SK-N-SH treated with all-trans-retinoic acid at 6 μM for 48 hours (cell line): Measurements from ENCODE around the gene PRKCSH.

Experiments used
- ATAC-seq: fragments of 200-7000 bp; cut with Tn5 transposase; 3 replicates; pipeline ENCODE4 v1.9.1; 2020; ENCODE audit warnings: mild to moderate bottlenecking, moderate library complexity
- ARNTL ChIP-seq: fragments of 450-650 bp; formaldehyde crosslinking; IDR thresholded peaks from 2 replicates; pipeline ENCODE4 v1.5.0; 2020; ENCODE audit warnings: low read depth, mild to moderate bottlenecking, moderate library complexity, borderline replicate concordance
- BACH2 ChIP-seq: fragments of 250-450 bp; sonication (Bioruptor Pico); IDR thresholded peaks from 2 replicates; pipeline ENCODE4 v1.9.0; 2021; ENCODE audit warnings: mild to moderate bottlenecking, borderline replicate concordance
- CSDC2 ChIP-seq: fragments of 250-450 bp; sonication (Bioruptor Pico); IDR thresholded peaks from 2 replicates; pipeline ENCODE4 v1.5.0; 2020; ENCODE audit warnings: mild to moderate bottlenecking, moderate library complexity
- GLIS3 ChIP-seq: fragments of 250-450 bp; sonication (Bioruptor Pico); IDR thresholded peaks from 2 replicates; pipeline ENCODE4 v1.5.0; 2020; ENCODE audit warnings: mild to moderate bottlenecking, moderate library complexity
- OSR1 ChIP-seq: fragments of 250-450 bp; sonication (Bioruptor Pico); IDR thresholded peaks from 2 replicates; pipeline ENCODE4 v1.8.0; 2022; ENCODE audit warnings: moderate library complexity, mild to moderate bottlenecking, inconsistent platforms
- POU6F1 ChIP-seq: fragments of 250-450 bp; sonication (Bioruptor Pico); IDR thresholded peaks from 2 replicates; pipeline ENCODE4 v1.8.0; 2021; ENCODE audit warnings: low read depth, mild to moderate bottlenecking, moderate library complexity, borderline replicate concordance
- RARB ChIP-seq: fragments of 250-450 bp; sonication (Bioruptor Pico); IDR thresholded peaks from 2 replicates; pipeline ENCODE4 v1.8.0; 2021; ENCODE audit warnings: mild to moderate bottlenecking, moderate library complexity
- SNAI2 ChIP-seq: fragments of 250-450 bp; sonication (Bioruptor Pico); IDR thresholded peaks from 2 replicates; pipeline ENCODE4 v1.5.0; 2020; ENCODE audit warnings: mild to moderate bottlenecking, moderate library complexity
- TCF4 ChIP-seq: fragments of 250-450 bp; sonication (Bioruptor Pico); IDR thresholded peaks from 2 replicates; pipeline ENCODE4 v1.8.0; 2021; ENCODE audit warnings: mild to moderate bottlenecking, moderate library complexity, borderline replicate concordance
- TOX ChIP-seq: fragments of 250-450 bp; sonication (Bioruptor Pico); IDR thresholded peaks from 2 replicates; pipeline ENCODE4 v1.8.0; 2021; ENCODE audit warnings: mild to moderate bottlenecking, moderate library complexity, borderline replicate concordance
- ZC3H10 ChIP-seq: fragments of 250-450 bp; sonication (Bioruptor Pico); IDR thresholded peaks from 2 replicates; pipeline ENCODE4 v1.5.1; 2021; ENCODE audit warnings: mild to moderate bottlenecking, moderate library complexity
- ZFP3 ChIP-seq: fragments of 250-450 bp; sonication (Bioruptor Pico); IDR thresholded peaks from 2 replicates; pipeline ENCODE4 v1.5.0; 2020; ENCODE audit warnings: mild to moderate bottlenecking, moderate library complexity
- ZFP30 ChIP-seq: fragments of 450-650 bp; formaldehyde crosslinking; IDR thresholded peaks from 2 replicates; pipeline ENCODE4 v1.5.0; 2022; ENCODE audit warnings: mild to moderate bottlenecking, moderate library complexity
- ZNF565 ChIP-seq: fragments of 450-650 bp; formaldehyde crosslinking; conservative IDR thresholded peaks from 2 replicates; pipeline ENCODE4 v1.5.0; 2020; ENCODE audit warnings: low read depth, mild to moderate bottlenecking, moderate library complexity
- ZNF70 ChIP-seq: fragments of 450-650 bp; formaldehyde crosslinking; IDR thresholded peaks from 2 replicates; pipeline ENCODE4 v1.5.0; 2020; ENCODE audit warnings: mild to moderate bottlenecking, moderate library complexity
- ZNF8 ChIP-seq: fragments of 450-650 bp; formaldehyde crosslinking; IDR thresholded peaks from 2 replicates; pipeline ENCODE4 v1.5.0; 2020; ENCODE audit warnings: mild to moderate bottlenecking, moderate library complexity
- TF ChIP-seq, protein P1 (sequence below): fragments of 250-450 bp; sonication (Bioruptor Pico); IDR thresholded peaks from 2 replicates; pipeline ENCODE4 v1.5.0; 2020; ENCODE audit warnings: mild to moderate bottlenecking, moderate library complexity
- TF ChIP-seq, protein P2 (sequence below): fragments of 250-450 bp; sonication (Bioruptor Pico); IDR thresholded peaks from 2 replicates; pipeline ENCODE4 v1.5.1; 2021; ENCODE audit warnings: mild to moderate bottlenecking, moderate library complexity
- TF ChIP-seq, protein P3 (sequence below): fragments of 250-450 bp; sonication (Bioruptor Pico); IDR thresholded peaks from 2 replicates; pipeline ENCODE4 v1.5.1; 2020; ENCODE audit warnings: low read depth, mild to moderate bottlenecking, moderate library complexity

The PRKCSH gene, protein sequence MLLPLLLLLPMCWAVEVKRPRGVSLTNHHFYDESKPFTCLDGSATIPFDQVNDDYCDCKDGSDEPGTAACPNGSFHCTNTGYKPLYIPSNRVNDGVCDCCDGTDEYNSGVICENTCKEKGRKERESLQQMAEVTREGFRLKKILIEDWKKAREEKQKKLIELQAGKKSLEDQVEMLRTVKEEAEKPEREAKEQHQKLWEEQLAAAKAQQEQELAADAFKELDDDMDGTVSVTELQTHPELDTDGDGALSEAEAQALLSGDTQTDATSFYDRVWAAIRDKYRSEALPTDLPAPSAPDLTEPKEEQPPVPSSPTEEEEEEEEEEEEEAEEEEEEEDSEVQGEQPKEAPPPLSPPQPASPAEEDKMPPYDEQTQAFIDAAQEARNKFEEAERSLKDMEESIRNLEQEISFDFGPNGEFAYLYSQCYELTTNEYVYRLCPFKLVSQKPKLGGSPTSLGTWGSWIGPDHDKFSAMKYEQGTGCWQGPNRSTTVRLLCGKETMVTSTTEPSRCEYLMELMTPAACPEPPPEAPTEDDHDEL

DNA sequence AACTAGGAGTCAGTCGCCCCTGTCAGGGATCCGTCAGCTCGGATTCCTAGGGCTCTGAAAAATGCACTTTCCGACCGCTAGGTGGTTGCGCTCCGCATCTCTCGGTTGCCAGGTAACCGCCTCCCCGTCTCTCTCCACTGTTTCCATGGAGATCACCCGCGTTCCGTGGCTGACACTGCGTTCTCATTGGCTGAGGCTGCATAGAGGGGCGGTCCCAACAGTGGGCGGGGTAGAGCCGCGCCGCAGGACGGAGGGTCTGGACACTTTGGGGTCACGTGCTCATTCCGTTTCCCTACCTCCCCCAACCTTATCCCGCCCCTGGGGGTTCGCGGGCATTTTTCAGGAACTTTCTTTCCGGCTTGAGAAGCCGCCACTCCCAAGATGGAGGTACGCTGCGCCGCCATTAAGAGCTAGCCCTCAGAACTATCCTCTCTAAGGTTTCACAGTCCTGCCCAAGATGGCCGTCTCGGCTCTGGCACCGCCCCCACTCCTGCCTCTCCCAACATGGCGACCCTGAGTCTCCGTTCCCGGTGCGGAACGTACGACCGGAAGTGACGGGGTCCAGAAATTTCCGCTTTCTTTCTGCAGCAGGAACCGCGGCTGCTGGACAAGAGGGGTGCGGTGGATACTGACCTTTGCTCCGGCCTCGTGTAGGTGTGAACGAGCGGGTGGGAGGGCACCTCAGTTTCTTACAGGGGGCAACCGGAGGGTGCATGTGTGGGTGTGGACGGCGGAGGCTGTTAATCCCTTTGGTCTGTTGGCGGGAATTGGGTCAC is at the start of gene PRKCSH, which contains the start of gene ODAD3:
TSS of gene PRKCSH (plus strand) at position 579 of the 776 bp plus-strand sequence. CDS start 483 bp downstream, outside the sequence.
TSS of gene ODAD3 (minus strand) at position 65 of the 776 bp plus-strand sequence. CDS start 105 bp downstream, outside the sequence.
- TF ChIP-seq, protein P1, sequence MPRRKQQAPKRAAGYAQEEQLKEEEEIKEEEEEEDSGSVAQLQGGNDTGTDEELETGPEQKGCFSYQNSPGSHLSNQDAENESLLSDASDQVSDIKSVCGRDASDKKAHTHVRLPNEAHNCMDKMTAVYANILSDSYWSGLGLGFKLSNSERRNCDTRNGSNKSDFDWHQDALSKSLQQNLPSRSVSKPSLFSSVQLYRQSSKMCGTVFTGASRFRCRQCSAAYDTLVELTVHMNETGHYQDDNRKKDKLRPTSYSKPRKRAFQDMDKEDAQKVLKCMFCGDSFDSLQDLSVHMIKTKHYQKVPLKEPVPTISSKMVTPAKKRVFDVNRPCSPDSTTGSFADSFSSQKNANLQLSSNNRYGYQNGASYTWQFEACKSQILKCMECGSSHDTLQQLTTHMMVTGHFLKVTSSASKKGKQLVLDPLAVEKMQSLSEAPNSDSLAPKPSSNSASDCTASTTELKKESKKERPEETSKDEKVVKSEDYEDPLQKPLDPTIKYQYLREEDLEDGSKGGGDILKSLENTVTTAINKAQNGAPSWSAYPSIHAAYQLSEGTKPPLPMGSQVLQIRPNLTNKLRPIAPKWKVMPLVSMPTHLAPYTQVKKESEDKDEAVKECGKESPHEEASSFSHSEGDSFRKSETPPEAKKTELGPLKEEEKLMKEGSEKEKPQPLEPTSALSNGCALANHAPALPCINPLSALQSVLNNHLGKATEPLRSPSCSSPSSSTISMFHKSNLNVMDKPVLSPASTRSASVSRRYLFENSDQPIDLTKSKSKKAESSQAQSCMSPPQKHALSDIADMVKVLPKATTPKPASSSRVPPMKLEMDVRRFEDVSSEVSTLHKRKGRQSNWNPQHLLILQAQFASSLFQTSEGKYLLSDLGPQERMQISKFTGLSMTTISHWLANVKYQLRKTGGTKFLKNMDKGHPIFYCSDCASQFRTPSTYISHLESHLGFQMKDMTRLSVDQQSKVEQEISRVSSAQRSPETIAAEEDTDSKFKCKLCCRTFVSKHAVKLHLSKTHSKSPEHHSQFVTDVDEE (CRISPR knock-in tag), result peak; percentile 87
- TF ChIP-seq GLIS3 (no peak), ZNF565 (CRISPR knock-in tag) (no peak), POU6F1 (CRISPR knock-in tag) (no peak)
- peak; percentile 98 for ATAC-seq

GRCh38 chr19:11387162-11388034 is 48.0 kb upstream of the PRKCSH start:
- ATAC-seq, result no peak
- TF ChIP-seq, protein P2, sequence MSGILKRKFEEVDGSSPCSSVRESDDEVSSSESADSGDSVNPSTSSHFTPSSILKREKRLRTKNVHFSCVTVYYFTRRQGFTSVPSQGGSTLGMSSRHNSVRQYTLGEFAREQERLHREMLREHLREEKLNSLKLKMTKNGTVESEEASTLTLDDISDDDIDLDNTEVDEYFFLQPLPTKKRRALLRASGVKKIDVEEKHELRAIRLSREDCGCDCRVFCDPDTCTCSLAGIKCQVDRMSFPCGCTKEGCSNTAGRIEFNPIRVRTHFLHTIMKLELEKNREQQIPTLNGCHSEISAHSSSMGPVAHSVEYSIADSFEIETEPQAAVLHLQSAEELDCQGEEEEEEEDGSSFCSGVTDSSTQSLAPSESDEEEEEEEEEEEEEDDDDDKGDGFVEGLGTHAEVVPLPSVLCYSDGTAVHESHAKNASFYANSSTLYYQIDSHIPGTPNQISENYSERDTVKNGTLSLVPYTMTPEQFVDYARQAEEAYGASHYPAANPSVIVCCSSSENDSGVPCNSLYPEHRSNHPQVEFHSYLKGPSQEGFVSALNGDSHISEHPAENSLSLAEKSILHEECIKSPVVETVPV (CRISPR knock-in tag), result no peak
- no peak for TF ChIP-seq GLIS3
- TF ChIP-seq ZNF565 (CRISPR knock-in tag), result no peak
- no peak for TF ChIP-seq ZNF8 (CRISPR knock-in tag)
- no peak for TF ChIP-seq SNAI2 (CRISPR knock-in tag)
- TF ChIP-seq CSDC2 (CRISPR knock-in tag), result no peak
- TF ChIP-seq RARB, result no peak
- TF ChIP-seq TOX (CRISPR knock-in tag), result no peak
- no peak for TF ChIP-seq ZNF70 (CRISPR knock-in tag)
- no peak for TF ChIP-seq TCF4 (CRISPR knock-in tag)
- TF ChIP-seq OSR1 (CRISPR knock-in tag), result no peak
- no peak for TF ChIP-seq POU6F1 (CRISPR knock-in tag)
- TF ChIP-seq ZFP3 (CRISPR knock-in tag), result no peak
- TF ChIP-seq, protein P1 (CRISPR knock-in tag), result no peak
- no peak for TF ChIP-seq ARNTL (CRISPR knock-in tag)
- TF ChIP-seq, protein P3, sequence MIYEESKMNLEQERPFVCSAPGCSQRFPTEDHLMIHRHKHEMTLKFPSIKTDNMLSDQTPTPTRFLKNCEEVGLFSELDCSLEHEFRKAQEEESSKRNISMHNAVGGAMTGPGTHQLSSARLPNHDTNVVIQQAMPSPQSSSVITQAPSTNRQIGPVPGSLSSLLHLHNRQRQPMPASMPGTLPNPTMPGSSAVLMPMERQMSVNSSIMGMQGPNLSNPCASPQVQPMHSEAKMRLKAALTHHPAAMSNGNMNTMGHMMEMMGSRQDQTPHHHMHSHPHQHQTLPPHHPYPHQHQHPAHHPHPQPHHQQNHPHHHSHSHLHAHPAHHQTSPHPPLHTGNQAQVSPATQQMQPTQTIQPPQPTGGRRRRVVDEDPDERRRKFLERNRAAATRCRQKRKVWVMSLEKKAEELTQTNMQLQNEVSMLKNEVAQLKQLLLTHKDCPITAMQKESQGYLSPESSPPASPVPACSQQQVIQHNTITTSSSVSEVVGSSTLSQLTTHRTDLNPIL (CRISPR knock-in tag), result no peak
- no peak for TF ChIP-seq ZFP30 (CRISPR knock-in tag)
- no peak for TF ChIP-seq ZC3H10 (CRISPR knock-in tag)
- no peak for TF ChIP-seq BACH2 (CRISPR knock-in tag)
- TF ChIP-seq, all 23 proteins: peak for 0
